DOHH2 (cell line): ENCODE data around the gene DAPP1.

Experiments
- CTCF ChIP-seq: fragments of 200-600 bp; sonication (generic); IDR thresholded peaks from one replicate; pipeline ENCODE4 v1.5.1; 2014; ENCODE audit warnings: antibody characterized with exemption, mild to moderate bottlenecking, low read depth, low read length; ENCODE audit not compliant: poor library complexity, severe bottlenecking
- EZH2phosphoT487 ChIP-seq: fragments of 200-600 bp; sonication (generic); IDR thresholded peaks from 2 replicates; pipeline ENCODE4 v1.6.1; 2017; ENCODE audit warnings: borderline replicate concordance, mild to moderate bottlenecking, antibody characterized with exemption, low read length, moderate library complexity, mixed read lengths

GRCh38 chr4:99879458-99879857, 62.8 kb downstream of the DAPP1 start:
- no peak for TF ChIP-seq CTCF
- TF ChIP-seq EZH2phosphoT487, result no peak
